HG02610 (cell line): ENCODE results near the gene NUAK1.

ENCODE experiments used
- ATAC-seq: cut with Tn5 transposase; IDR thresholded peaks from one replicate; pipeline ENCODE4 v1.9.1; 2021; ENCODE audit warnings: mild to moderate bottlenecking, moderate library complexity; ENCODE audit not compliant: unreplicated experiment

Gene NUAK1

GRCh38 chr12:106086696-106087095 is 52.1 kb downstream of the NUAK1 start:
- no peak for ATAC-seq

- no peak for ATAC-seq
Observed at GRCh38 chr12:106085213-106085612, 53.5 kb downstream of the NUAK1 start.

GRCh38 chr12:106084759-106085158 is 54.0 kb downstream of the NUAK1 start:
- ATAC-seq, result no peak

- ATAC-seq, result no peak
Observed at GRCh38 chr12:106084014-106084671, 54.6 kb downstream of the NUAK1 start.

GRCh38 chr12:106082216-106083175 is 56.3 kb downstream of the NUAK1 start:
- no peak for ATAC-seq

- no peak for ATAC-seq
Observed at GRCh38 chr12:106081606-106082005, 57.1 kb downstream of the NUAK1 start.

- ATAC-seq, result no peak
Observed at GRCh38 chr12:106080791-106081170, 58.0 kb downstream of the NUAK1 start.

GRCh38 chr12:106080041-106080790 is 58.5 kb downstream of the NUAK1 start:
- no peak for ATAC-seq

- no peak for ATAC-seq
Observed at GRCh38 chr12:106079148-106079738, 59.5 kb downstream of the NUAK1 start.

GRCh38 chr12:106078358-106079010 is 60.3 kb downstream of the NUAK1 start:
- no peak for ATAC-seq

GRCh38 chr12:106074706-106075392 is 63.9 kb downstream of the NUAK1 start:
- ATAC-seq, result no peak

- ATAC-seq, result no peak
Observed at GRCh38 chr12:106074361-106074705, 64.4 kb downstream of the NUAK1 start.

- ATAC-seq, result peak; percentile 69
Observed at GRCh38 chr12:106073179-106073578, 65.6 kb downstream of the NUAK1 start.

GRCh38 chr12:106072751-106073150 is 66.0 kb downstream of the NUAK1 start:
- ATAC-seq, result no peak

- no peak for ATAC-seq
Observed at GRCh38 chr12:106071686-106072085, 67.1 kb downstream of the NUAK1 start.

- ATAC-seq, result no peak
Observed at GRCh38 chr12:106070611-106071010, 68.1 kb downstream of the NUAK1 start.

- ATAC-seq, result no peak
Observed at GRCh38 chr12:106070147-106070546, 68.6 kb downstream of the NUAK1 start.

- no peak for ATAC-seq
Observed at GRCh38 chr12:106068296-106068695, 70.5 kb downstream of the NUAK1 start.

GRCh38 chr12:106067606-106068205 is 71.0 kb downstream of the NUAK1 start:
- no peak for ATAC-seq
